K562 (cell line): Measurements from ENCODE around the gene ADAM8. TPM values are rescaled to one million over a fixed set of nuclear protein-coding genes. Genes with fewer than 3 reads are reported as not detected.

Experiments
- ATAC-seq: fragments of 200-7000 bp; cut with Tn5 transposase; 3 replicates; pipeline ENCODE4 v1.9.1; 2020; ENCODE audit warnings: moderate library complexity
- BruUV-seq: library from RNA; stranded (reverse); fragments of 400-500 nt; replicated peaks from 2 replicates; lab custom pipeline; 2021; lab: Mats Ljungman, UMichigan
- CTCF ChIA-PET: fragments of 300-600 bp; formaldehyde crosslinking; extraction: SDS; loops from one replicate; lab custom pipeline; 2021; ENCODE audit warnings: low intra/inter-chr PET ratio; lab: Yijun Ruan, JAX
- POLR2A ChIA-PET: fragments of 300-600, 350-650 bp; sonication (Branson Sonifier 250); formaldehyde crosslinking; extraction: SDS; loops from one replicate; lab custom pipeline; 2021; ENCODE audit warnings: antibody characterized with exemption, inconsistent platforms; lab: Yijun Ruan, JAX
- DNase-seq, 4 experiments: peaks; one replicate each; pipeline versions ENCODE4 v3.0.0 to v3.0.0-alpha.2; 2011 to 2018; ENCODE audit warnings: low spot score in 3 of 4, mixed read lengths in 3 of 4; ENCODE audit errors: extremely low read depth in 1 of 4
- FAIRE-seq: peaks from 2 replicates; lab custom pipeline; 2011; peaks lifted over from hg19 to GRCh38; lab: Jason Lieb, UNC
- H2AFZ ChIP-seq: 2 replicates; pipeline ENCODE4 v1.6.0; 2011; ENCODE audit warnings: low read depth, low read length, control low read depth, inconsistent platforms
- H3K27ac ChIP-seq: fragments of 200-600 bp; 3 replicates; pipeline ENCODE4 v1.8.0; 2011; ENCODE audit warnings: low read depth, mild to moderate bottlenecking, control low read depth, inconsistent platforms, low read length, moderate library complexity, mixed read lengths; ENCODE audit errors: extremely low read depth
- H3K27me3 ChIP-seq, 2 experiments: fragments of 300-600 bp in 1 of 2; 2 replicates in 1 of 2; 3 replicates in 1 of 2; pipeline versions ENCODE4 v1.6.0 to v1.8.0; 2011; ENCODE audit warnings: inconsistent platforms in 2 of 2, low read length in 2 of 2, mild to moderate bottlenecking in 1 of 2, mixed read lengths in 1 of 2, moderate library complexity in 1 of 2; ENCODE audit not compliant: control insufficient read depth in 2 of 2, insufficient read depth in 2 of 2
- H3K36me3 ChIP-seq: fragments of 300-600 bp; 3 replicates; pipeline ENCODE4 v1.8.0; 2011; ENCODE audit warnings: mild to moderate bottlenecking, low read length, inconsistent platforms; ENCODE audit not compliant: control insufficient read depth, insufficient read depth
- H3K4me1 ChIP-seq, 2 experiments: fragments of 200-600 bp in 1 of 2; replicated peaks in 1 of 2; 2 replicates in 1 of 2; 3 replicates in 1 of 2; pipeline versions ENCODE4 v1.5.1 to v1.8.0; 2011; ENCODE audit warnings: inconsistent platforms in 2 of 2, low read length in 2 of 2, mild to moderate bottlenecking in 1 of 2, mixed read lengths in 1 of 2, moderate library complexity in 1 of 2; ENCODE audit not compliant: control insufficient read depth in 2 of 2, insufficient read depth in 2 of 2
- H3K4me2 ChIP-seq: 2 replicates; pipeline ENCODE4 v1.6.1; 2011; ENCODE audit warnings: low read length, control low read depth, inconsistent platforms, mixed read lengths; ENCODE audit not compliant: insufficient read depth
- H3K4me3 ChIP-seq: fragments of 200-600 bp; sonication (generic), shearing (Covaris generic); 2 replicates; pipeline ENCODE4 v1.5.1; 2016; ENCODE audit warnings: control low read depth, inconsistent platforms
- H3K79me2 ChIP-seq: fragments of 200-600 bp; 3 replicates; pipeline ENCODE4 v1.8.0; 2011; ENCODE audit warnings: low read length, inconsistent platforms; ENCODE audit not compliant: control insufficient read depth, insufficient read depth
- H3K9ac ChIP-seq, 2 experiments: 2 replicates each; pipeline versions ENCODE4 v1.6.0 to v1.6.1; 2011; ENCODE audit warnings: low read depth in 2 of 2, low read length in 2 of 2, control low read depth in 1 of 2, inconsistent platforms in 1 of 2, mild to moderate bottlenecking in 1 of 2, mixed read lengths in 1 of 2; ENCODE audit not compliant: insufficient read depth in 1 of 2
- H3K9me1 ChIP-seq: one replicate; pipeline ENCODE4 v1.6.0; 2011; ENCODE audit warnings: inconsistent platforms, mild to moderate bottlenecking, low read length, moderate library complexity; ENCODE audit not compliant: control insufficient read depth, insufficient read depth
- H3K9me3 ChIP-seq: replicated peaks from 2 replicates; pipeline ENCODE4 v1.5.1; 2011; ENCODE audit warnings: low read depth, low read length, inconsistent platforms; ENCODE audit not compliant: control insufficient read depth, insufficient read depth
- H4K20me1 ChIP-seq: replicated peaks from 2 replicates; pipeline ENCODE4 v1.6.1; 2011; ENCODE audit warnings: low read length, inconsistent platforms, mixed read lengths; ENCODE audit not compliant: control insufficient read depth, insufficient read depth
- CREB1 ChIP-seq, 2 experiments: sonication (generic) in 1 of 2; formaldehyde crosslinking in 1 of 2; IDR thresholded peaks; 2 replicates each; pipeline versions ENCODE4 v1.6.1 to v1.8.0; 2012 to 2022; ENCODE audit warnings: inconsistent platforms in 1 of 2, mild to moderate bottlenecking in 1 of 2, missing genetic modification reagents in 1 of 2, moderate library complexity in 1 of 2
- HMG20B ChIP-seq: fragments of 250-450 bp; sonication (Bioruptor Pico); IDR thresholded peaks from 2 replicates; pipeline ENCODE4 v1.5.0; 2021; ENCODE audit warnings: mild to moderate bottlenecking
- KLF16 ChIP-seq: IDR thresholded peaks from 2 replicates; pipeline ENCODE4 v1.6.1; 2016; ENCODE audit warnings: antibody characterized with exemption
- MTF1 ChIP-seq: fragments of 250-450 bp; sonication (Bioruptor Pico); IDR thresholded peaks from 2 replicates; pipeline ENCODE4 v1.9.0; 2021; ENCODE audit warnings: moderate library complexity, mild to moderate bottlenecking, inconsistent platforms, borderline replicate concordance
- NFRKB ChIP-seq: fragments of 450-650 bp; IDR thresholded peaks from 2 replicates; pipeline ENCODE4 v1.6.1; 2016; ENCODE audit warnings: low read depth
- PHB ChIP-seq: fragments of 250-450 bp; sonication (Bioruptor Pico); IDR thresholded peaks from 2 replicates; pipeline ENCODE4 v1.5.0; 2021
- PRPF4 ChIP-seq: fragments of 200-400 bp; formaldehyde crosslinking; IDR thresholded peaks from one replicate; pipeline ENCODE4 v1.6.1; 2017; ENCODE audit warnings: low read length, low read depth, mild to moderate bottlenecking; ENCODE audit not compliant: insufficient read depth, poor library complexity, severe bottlenecking
- PTBP1 ChIP-seq: fragments of 200-400 bp; formaldehyde crosslinking; IDR thresholded peaks from 2 replicates; pipeline ENCODE4 v1.6.1; 2017; ENCODE audit warnings: low read depth, low read length
- RBM25 ChIP-seq: fragments of 200-400 bp; formaldehyde crosslinking; IDR thresholded peaks from 2 replicates; pipeline ENCODE4 v1.6.1; 2018; ENCODE audit warnings: low read length, low read depth, moderate library complexity; ENCODE audit not compliant: severe bottlenecking
- SRSF3 ChIP-seq: fragments of 200-400 bp; formaldehyde crosslinking; IDR thresholded peaks from 2 replicates; pipeline ENCODE4 v1.6.1; 2016; ENCODE audit warnings: mild to moderate bottlenecking, low read length, moderate library complexity; ENCODE audit not compliant: insufficient read depth
- ZNF143 ChIP-seq: sonication (generic); formaldehyde crosslinking; IDR thresholded peaks from 2 replicates; pipeline ENCODE4 v1.9.0; 2022; ENCODE audit warnings: mild to moderate bottlenecking, missing genetic modification reagents
- WGBS: fragments of 100-300 bp; shearing (Covaris generic); methylation state at CpG from one replicate; pipeline ENCODE4 v1.1.6; 2016; ENCODE audit warnings: low coverage, mixed read lengths; ENCODE audit not compliant: insufficient coverage; ENCODE audit errors: missing lambda C conversion rate; 5-methylcytosine and 5-hydroxymethylcytosine counted together
- in situ Hi-C: fragments of 300-500 bp; cut with MboI; formaldehyde crosslinking; loops from 4 replicates; pipeline ENCODE4 v1.15.0; 2018; ENCODE audit warnings: inconsistent platforms, mixed read lengths
- intact Hi-C: fragments of 100-400 bp; cut with micrococcal nuclease; formaldehyde crosslinking; loops from 2 replicates; pipeline ENCODE4 v1.14.2; 2022
- polyA plus RNA-seq, 8 experiments: library from polyadenylated mRNA; depleted of rRNA in 4 of 8; stranded (reverse) in 5 of 8; unstranded in 3 of 8; fragments of >200 nt; fragmentation: Nextera tagmentation in 2 of 8; fragmentation: Illumina TruSeq in 1 of 8; extraction: Ambion mirVana in 2 of 8; extraction: Trizol in 1 of 8; gene quantifications; 2 replicates each; pipeline versions ENCODE4 v1.2.1 to v1.2.3, GENCODE V29; 2011 to 2014; ENCODE audit warnings: inconsistent platforms in 1 of 8, missing spikeins in 1 of 8
- total RNA-seq, 7 experiments: library from RNA; depleted of rRNA in 6 of 7; stranded (reverse); fragments of >200 nt in 6 of 7; fragmentation: Illumina TruSeq in 2 of 7; extraction: Trizol in 2 of 7; gene quantifications; 2 replicates each; pipeline versions ENCODE4 v1.2.1 to v1.2.3, GENCODE V29; 2011 to 2021; ENCODE audit warnings: low replicate concordance in 1 of 7
- TF ChIP-seq, protein P1 (sequence below): fragments of 450-650 bp; IDR thresholded peaks from 2 replicates; pipeline ENCODE4 v1.6.1; 2016; ENCODE audit warnings: missing biosample characterization, missing genetic modification characterization

The ADAM8 gene
- total and polyA plus RNA-seq, 9 of the 15 experiments (the other 6 are each of a cell fraction or from before 2014, with no cell fraction given) = 0.07 to 7.0 (median 1.1) TPM

- ATAC-seq (no peak), FAIRE-seq (no peak), DNase-seq (no peak)
- peak overlapping the region in 1 of 2 experiments; percentile 35; a peak in 1 of 4 replicates for H3K9ac ChIP-seq
- no peak overlapping the region for H3K4me3 ChIP-seq
- BruUV-seq = no TSS peak
- WGBS = 67% methylated on average over 9 of the region's 18 CpGs
- no peaks in the 10 kb centered on the region for H3K27me3 ChIP-seq
- no peak overlapping the region for H2AFZ ChIP-seq
- POLR2A ChIA-PET = no interaction called here
- no peaks in the 10 kb centered on the region for H3K9me3 ChIP-seq
- CTCF ChIA-PET = no interaction called here
- no peaks in the 10 kb centered on the region for H3K79me2 ChIP-seq
- in situ Hi-C loops = no loop called here
- intact Hi-C loops = no loop called here
- no peaks in the 10 kb centered on the region for H4K20me1 ChIP-seq
- H3K9me1 ChIP-seq = no peaks in the 10 kb centered on the region
- H3K36me3 ChIP-seq = no peaks in the 10 kb centered on the region
- 0 out of 3 replicates have a peak overlapping the region, but pooled peaks have one; percentile 36 for H3K27ac ChIP-seq
- no peak for TF ChIP-seq NFRKB
- TF ChIP-seq ZNF143 (CRISPR knock-in tag) = no peak
- no peak for TF ChIP-seq KLF16
- no peak for TF ChIP-seq PRPF4
- no peak for TF ChIP-seq HMG20B (CRISPR knock-in tag)
- no peak for TF ChIP-seq SRSF3
- no peak for TF ChIP-seq CREB1 (IDR thresholded peaks at IDR 0.05)
- no peak for TF ChIP-seq CREB1 (CRISPR knock-in tag; IDR thresholded peaks at IDR 0.05)
- no peak for TF ChIP-seq PHB (CRISPR knock-in tag)
- TF ChIP-seq, protein P1, sequence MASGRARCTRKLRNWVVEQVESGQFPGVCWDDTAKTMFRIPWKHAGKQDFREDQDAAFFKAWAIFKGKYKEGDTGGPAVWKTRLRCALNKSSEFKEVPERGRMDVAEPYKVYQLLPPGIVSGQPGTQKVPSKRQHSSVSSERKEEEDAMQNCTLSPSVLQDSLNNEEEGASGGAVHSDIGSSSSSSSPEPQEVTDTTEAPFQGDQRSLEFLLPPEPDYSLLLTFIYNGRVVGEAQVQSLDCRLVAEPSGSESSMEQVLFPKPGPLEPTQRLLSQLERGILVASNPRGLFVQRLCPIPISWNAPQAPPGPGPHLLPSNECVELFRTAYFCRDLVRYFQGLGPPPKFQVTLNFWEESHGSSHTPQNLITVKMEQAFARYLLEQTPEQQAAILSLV = no peak
- TF ChIP-seq MTF1 (CRISPR knock-in tag) = no peak
- no peak for TF ChIP-seq PTBP1
- no peak for TF ChIP-seq RBM25
- H3K4me1 ChIP-seq = peaks cover 0 to 41% of the 10 kb centered on the region in 2 experiments; a peak in 2 of 5 replicates
- H3K4me2 ChIP-seq = no peak overlapping the region; the same call in 1 of the 2 replicates
Observed at GRCh38 chr10:133235932-133236331, 40.7 kb downstream of the ADAM8 start.
